ENCODE data around the gene SIVA1. TPM values are rescaled to one million over a fixed set of nuclear protein-coding genes. Genes with fewer than 3 reads are reported as not detected.

SIVA1 gene
- total and polyA plus RNA-seq, 9 of the 15 experiments (the other 6 are each of a cell fraction or from before 2014, with no cell fraction given) = 4.2 to 186 (median 54.2) TPM

DNA sequence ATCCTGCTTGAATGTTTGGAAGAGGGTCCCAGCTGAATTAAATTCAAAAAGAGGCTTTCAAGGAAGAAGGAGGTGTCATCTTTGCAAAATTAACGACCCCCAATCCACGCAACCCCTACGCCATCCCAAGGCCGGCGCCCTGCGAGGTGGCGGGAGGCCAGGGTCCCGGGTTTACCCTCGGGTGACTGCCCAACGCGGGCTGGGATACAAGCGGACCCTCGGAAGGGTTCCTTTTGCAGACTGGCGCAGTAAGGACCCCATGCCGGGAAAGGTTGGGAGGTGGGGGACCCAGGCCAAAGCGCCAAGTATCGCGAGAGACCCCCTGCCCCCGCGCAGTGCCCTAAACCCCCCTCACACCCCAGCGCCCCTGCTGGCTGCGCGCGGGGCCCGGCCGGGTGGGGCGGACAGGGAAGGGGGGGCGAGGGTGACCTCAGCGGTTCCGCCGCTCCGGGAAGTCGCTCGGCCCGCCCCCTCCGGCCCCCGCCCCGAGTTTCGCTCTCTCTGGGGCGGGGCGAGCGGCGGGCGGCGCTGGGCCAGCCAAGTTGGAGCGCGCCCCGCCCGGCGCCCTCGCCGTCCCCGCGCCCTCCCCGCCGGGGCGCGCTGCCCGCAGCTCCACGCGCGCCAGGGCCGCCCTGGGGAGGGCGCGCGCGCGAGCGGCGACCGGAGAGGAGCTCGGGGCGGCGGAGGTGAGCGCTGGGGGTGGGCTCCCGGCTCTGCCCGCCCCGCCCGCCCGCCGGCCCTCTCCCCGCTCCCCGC is 47.2 kb downstream of the SIVA1 start (continued):
- TF ChIP-seq EP400 (IDR thresholded peaks at IDR 0.05) (peak; percentile 44), MAFG (tag; conservative IDR thresholded peaks at IDR 0.05) (no peak), STAT5A (IDR thresholded peaks at IDR 0.05; ENCODE audit: borderline replicate concordance, low read length) (no peak), ZNF23 (CRISPR knock-in tag; IDR thresholded peaks at IDR 0.05) (no peak), ZFPM2 (CRISPR knock-in tag; IDR thresholded peaks at IDR 0.05) (no peak)
- TF ChIP-seq, protein P1, sequence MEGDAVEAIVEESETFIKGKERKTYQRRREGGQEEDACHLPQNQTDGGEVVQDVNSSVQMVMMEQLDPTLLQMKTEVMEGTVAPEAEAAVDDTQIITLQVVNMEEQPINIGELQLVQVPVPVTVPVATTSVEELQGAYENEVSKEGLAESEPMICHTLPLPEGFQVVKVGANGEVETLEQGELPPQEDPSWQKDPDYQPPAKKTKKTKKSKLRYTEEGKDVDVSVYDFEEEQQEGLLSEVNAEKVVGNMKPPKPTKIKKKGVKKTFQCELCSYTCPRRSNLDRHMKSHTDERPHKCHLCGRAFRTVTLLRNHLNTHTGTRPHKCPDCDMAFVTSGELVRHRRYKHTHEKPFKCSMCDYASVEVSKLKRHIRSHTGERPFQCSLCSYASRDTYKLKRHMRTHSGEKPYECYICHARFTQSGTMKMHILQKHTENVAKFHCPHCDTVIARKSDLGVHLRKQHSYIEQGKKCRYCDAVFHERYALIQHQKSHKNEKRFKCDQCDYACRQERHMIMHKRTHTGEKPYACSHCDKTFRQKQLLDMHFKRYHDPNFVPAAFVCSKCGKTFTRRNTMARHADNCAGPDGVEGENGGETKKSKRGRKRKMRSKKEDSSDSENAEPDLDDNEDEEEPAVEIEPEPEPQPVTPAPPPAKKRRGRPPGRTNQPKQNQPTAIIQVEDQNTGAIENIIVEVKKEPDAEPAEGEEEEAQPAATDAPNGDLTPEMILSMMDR (IDR thresholded peaks at IDR 0.05 in 2 of 3, conservative IDR thresholded peaks at IDR 0.05 in 1 of 3; ENCODE audit: insufficient read depth in 2 of 3, low read depth in 1 of 3, low read length in 3 of 3) = peak; percentile 20 to 55 (median 47); a peak in 3 of 6 replicates
- TF ChIP-seq, protein P2, sequence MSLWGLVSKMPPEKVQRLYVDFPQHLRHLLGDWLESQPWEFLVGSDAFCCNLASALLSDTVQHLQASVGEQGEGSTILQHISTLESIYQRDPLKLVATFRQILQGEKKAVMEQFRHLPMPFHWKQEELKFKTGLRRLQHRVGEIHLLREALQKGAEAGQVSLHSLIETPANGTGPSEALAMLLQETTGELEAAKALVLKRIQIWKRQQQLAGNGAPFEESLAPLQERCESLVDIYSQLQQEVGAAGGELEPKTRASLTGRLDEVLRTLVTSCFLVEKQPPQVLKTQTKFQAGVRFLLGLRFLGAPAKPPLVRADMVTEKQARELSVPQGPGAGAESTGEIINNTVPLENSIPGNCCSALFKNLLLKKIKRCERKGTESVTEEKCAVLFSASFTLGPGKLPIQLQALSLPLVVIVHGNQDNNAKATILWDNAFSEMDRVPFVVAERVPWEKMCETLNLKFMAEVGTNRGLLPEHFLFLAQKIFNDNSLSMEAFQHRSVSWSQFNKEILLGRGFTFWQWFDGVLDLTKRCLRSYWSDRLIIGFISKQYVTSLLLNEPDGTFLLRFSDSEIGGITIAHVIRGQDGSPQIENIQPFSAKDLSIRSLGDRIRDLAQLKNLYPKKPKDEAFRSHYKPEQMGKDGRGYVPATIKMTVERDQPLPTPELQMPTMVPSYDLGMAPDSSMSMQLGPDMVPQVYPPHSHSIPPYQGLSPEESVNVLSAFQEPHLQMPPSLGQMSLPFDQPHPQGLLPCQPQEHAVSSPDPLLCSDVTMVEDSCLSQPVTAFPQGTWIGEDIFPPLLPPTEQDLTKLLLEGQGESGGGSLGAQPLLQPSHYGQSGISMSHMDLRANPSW (CRISPR knock-in tag; IDR thresholded peaks at IDR 0.05) = no peak

Data from K562 (cell line).